ENCODE results near the gene PTCH2.

Gene PTCH2, protein sequence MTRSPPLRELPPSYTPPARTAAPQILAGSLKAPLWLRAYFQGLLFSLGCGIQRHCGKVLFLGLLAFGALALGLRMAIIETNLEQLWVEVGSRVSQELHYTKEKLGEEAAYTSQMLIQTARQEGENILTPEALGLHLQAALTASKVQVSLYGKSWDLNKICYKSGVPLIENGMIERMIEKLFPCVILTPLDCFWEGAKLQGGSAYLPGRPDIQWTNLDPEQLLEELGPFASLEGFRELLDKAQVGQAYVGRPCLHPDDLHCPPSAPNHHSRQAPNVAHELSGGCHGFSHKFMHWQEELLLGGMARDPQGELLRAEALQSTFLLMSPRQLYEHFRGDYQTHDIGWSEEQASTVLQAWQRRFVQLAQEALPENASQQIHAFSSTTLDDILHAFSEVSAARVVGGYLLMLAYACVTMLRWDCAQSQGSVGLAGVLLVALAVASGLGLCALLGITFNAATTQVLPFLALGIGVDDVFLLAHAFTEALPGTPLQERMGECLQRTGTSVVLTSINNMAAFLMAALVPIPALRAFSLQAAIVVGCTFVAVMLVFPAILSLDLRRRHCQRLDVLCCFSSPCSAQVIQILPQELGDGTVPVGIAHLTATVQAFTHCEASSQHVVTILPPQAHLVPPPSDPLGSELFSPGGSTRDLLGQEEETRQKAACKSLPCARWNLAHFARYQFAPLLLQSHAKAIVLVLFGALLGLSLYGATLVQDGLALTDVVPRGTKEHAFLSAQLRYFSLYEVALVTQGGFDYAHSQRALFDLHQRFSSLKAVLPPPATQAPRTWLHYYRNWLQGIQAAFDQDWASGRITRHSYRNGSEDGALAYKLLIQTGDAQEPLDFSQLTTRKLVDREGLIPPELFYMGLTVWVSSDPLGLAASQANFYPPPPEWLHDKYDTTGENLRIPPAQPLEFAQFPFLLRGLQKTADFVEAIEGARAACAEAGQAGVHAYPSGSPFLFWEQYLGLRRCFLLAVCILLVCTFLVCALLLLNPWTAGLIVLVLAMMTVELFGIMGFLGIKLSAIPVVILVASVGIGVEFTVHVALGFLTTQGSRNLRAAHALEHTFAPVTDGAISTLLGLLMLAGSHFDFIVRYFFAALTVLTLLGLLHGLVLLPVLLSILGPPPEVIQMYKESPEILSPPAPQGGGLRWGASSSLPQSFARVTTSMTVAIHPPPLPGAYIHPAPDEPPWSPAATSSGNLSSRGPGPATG

DNA sequence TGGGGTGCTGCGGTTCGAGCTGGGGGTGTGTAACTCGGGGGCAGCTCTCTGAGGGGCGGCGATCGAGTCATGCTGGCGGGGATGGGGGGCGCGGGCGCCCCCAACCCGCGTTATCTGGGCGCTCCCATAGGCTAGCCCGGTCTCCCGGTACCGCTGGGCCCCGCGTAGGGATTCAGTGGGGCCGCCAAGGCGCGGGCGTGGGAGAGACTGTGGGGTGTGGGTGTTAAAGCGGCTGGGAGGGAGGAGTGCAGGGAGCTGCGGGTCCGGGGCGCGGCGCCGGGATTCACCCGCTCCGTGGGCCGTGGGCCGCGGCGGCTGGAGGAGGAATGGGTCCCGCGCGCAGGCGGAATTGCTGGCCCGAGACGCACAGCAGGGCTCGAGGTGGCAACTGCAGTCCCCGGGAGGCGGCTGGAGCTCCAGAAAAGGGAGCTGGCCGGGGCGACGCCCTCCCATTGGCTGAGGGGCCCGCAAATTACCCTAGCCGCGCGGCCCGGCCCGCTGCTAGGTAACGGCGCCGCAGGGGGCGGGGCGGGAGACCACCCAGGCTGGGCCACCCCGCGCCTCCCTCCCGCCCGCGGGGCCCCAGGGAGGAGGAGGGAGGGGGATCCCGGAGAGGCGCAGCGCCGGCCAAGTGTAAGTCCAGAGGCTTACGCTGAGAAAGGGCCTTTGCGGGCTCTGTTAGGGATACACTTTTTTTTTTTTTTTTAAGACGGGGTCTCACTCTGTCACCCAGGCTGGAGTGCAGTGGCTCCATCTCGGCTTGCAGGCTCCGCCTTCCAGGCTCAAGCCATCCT, at the start of gene PTCH2:
Gene PTCH2, minus strand, starts transcription at position 392 of the 794 bp plus-strand sequence. Its CDS starts 321 bp downstream, at position 71.
- peak; percentile 60 for DNase-seq

DNA sequence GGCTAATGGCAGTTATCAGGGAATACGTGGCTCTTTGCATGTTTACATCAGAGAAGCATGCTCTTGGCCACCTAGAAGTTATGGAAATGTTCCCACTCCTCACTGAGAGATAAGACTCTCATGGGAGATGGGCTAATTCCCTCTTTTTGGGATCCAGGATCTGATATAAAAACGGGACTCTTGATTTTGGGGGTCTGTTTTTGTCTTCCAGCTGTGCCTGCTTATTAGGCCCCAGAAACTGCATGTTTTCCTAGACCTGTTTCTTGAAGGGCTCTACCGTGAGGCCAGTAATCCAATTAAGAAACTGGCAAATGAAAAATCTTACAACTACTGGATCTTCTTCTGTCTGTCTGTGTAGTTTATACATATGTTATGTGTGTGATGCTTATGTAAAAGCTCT, 47.0 kb upstream of the PTCH2 start:
- DNase-seq, result no peak

DNA sequence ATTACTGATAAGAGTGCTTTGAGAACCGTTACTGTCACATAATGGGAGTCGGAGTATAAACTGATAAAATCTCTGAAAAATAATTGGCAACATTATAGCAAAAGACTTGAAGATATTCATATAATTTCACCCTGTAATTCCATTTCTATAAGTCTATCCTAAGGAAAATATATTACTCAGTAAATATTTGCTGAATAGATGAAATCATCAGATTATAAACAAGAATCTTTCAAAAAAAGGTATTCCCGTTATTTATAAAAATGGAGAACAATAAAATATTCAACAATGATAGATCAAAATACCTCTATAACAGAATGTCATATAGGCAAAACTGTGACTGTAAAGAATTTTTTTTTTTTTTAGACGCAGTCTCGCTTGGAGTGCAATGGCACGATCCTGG, 42.4 kb upstream of the PTCH2 start:
- no peak for DNase-seq

DNA sequence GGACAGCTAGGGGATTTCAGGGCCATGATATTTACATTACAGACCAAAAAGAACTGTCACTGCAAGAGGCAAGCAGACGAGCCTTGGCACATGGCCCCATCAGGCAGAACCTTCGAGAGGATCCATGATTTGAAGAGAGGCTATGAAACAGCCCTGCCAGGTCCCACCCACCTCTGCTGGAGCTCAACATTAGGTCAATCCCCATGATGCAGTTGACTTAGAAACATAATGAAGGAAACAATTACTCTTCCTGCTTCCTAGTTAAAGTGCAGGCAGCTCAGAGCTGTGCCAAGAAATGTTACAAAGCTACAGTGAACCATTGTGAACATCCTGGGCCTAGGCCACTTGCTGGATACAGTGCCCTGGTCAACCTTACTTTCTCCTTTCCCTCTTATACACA, 41.7 kb upstream of the PTCH2 start:
- no peak for DNase-seq

DNA sequence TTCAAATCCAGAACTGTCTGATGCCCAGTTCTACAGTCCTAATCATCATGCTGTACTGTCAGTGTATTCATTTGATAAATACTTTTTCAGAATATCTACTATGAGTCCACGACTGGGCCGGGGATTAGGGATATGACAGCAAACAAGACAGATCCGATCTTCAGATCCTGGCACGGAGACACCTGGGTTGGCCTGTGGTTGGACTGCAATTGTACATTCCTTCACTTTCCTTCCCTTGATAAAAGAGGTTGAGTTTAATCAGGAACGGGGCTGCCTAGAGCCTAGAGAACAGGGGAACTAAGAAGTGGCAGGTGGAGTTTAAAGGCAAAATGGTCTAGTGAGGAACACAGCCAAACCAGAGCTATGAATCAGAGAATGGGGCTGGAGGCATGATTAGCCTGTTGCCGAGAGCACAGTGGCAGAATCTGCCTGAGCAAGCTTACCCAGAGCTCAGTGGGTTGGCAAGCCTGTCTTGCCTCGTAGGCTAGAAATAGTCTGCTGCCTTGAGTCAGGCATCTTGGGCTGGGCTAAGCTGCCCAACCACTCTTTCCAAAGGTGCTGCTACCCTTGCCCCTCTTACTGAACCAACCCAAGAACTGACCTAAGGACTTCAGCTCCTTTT, 38.1 kb upstream of the PTCH2 start:
- no peak for DNase-seq

DNA sequence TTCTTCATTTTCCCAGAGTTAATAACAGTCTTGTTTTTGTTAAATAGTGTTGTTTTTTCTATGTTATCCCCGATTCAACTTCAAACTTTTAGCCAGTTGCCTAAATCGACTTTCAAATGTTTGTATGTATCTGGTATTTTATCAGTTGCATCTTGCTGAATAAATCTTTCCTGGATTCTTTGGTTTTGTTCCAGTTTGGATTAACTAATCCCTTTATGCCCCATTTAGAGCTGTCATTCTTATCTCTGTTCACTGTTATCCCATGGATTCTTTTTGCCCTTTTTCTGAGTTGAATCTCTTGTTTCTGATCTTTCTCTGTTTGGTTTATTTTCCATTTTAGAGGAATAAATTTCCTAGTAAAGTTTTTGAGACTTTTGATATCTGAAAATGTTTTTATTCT, 31.1 kb upstream of the PTCH2 start:
- DNase-seq, result no peak

DNA sequence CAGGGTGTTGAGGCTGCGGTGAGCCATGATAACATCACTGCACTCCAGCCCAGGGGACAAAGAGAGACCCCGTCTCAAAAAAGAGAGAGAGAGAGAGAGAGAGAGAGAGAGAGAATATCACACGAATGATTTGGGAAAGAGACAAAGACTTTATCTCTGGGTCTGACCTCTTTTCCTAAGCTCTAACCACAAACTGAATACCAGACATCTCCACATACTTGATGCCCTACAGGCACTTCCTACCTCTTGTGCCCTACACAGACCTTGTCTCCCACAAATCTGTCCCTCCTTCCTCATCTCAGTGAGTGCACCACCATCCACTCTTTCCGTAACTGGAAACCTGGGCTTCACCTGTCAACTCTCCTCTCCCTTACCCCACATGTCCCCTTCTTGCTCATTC, 27.0 kb upstream of the PTCH2 start:
- no peak for DNase-seq

DNA sequence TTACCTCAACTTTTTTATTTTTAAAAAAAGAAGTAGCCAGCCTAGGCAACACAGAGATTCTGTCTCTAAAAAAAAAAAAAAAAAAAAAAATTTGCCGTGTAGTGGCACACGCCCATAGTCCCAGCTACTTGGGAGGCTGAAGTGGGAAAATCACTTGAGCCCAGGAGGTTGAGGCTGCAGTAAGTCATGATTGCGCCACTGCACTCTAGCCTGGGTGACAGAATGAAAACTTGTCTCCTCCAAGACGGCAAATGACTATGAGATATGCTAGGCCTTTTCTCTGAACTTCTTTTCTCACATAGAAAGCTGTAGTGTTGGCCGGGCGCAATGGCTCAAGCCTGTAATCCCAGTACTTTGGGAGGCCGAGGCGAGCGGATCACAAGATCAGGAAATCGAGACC, 24.7 kb upstream of the PTCH2 start:
- no peak for DNase-seq

DNA sequence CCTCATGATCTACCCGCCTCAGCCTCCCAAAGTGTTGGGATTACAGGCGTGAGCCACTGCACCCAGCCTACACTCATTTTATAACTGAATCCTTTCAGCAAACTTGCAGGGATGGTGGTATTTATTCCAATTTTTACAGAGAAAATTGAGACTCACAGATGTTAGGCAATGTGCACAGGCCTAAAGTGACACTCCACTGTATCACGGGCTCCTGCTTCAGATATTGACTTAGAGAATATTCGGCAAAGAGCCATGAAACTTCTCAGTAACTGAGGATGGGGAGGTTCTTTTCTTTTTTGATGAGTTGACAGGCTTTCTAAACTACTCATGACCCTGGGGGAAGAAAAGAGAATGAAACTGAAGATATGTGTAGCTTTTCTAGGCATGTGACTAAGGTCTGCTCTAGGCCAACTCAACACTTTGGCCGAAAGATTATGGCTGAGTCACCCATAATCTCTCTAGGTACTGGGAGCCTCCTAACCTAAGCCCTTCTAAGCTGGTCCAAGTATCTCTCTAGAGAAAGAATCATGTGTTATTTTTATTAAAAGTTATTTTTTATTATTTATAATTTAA, 19.9 kb upstream of the PTCH2 start:
- no peak for DNase-seq

DNA sequence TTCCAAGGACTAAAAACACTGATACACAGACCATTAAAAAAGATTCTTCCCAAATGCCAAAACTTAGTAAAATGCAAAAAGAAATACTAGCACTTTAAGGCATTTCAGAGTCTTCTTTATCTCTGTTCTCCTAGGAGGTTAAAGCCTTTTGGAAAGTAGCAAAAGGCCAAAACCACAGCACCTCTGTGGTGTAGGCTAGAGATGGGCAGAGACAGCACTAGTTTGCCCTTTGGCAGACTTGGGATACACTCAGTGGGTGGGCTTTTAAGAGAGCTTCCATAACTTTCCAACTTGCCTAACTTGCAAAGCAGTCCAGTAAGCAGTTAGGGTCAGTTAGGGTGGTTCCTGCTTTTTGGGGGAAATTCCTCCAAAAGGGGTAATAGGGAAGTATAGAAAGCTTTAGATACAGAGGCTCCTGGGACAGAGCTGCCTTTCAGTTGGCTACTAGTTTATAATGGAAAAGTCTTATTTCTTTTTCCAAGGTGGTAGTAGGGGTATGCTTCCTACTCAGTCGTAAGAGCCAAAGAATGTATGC, 17.9 kb upstream of the PTCH2 start:
- DNase-seq, result no peak

DNA sequence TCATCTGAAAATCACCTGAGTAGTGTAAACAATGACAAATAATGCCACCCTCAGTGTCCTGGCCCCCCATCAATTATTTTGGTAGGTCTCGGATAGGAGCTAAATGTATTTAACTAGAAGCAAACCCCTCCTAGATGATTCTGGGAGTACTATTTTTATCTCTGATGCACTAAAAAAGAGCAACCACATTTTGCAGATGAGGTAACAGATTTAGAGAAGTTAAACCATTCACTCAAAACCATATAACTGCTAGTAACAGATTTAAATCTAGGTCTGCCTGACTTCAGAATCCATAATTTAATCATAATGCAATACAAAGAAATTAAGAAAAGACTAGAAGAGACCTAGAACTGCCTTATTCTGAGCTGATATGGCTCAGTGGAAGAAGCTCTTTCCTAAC, 17.3 kb upstream of the PTCH2 start:
- DNase-seq, result no peak

DNA sequence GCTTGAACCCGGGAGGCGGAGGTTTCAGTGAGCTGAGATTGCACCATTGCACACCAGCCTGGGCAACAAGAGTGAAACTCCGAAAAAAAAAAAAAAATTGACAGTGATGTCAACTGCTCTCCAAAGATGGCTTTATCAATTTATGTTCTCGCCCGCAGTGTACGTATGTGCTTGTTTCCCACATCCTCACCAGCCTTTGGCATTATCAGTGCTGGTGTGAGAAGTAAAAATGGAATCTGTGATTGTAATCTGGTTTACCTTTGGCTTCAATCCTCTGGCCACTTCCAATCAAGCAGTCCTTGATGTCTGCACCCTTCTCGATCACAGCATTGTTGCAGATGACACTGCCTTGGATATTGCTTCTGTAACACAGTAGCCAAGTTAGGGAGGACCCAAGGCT, 14.4 kb upstream of the PTCH2 start:
- DNase-seq, result no peak

DNA sequence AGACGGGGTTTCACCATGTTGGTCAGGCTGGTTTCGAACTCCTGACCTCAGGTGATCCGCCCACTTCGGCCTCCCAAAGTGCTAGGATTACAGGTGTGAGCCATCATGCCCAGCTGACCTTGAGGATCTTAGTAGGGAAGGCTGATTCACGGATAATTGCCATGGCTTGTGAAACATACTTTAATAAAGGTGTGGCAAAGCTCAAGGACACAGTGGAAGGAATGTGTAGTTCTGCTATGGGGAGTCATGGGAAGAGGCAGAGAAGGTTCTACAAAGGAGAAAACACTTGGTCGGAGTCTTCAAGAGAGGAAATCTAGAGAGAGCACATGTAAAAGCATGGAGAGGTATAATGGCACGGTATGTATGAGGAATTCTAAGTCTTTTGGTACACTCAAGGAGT, 12.7 kb upstream of the PTCH2 start:
- no peak for DNase-seq

DNA sequence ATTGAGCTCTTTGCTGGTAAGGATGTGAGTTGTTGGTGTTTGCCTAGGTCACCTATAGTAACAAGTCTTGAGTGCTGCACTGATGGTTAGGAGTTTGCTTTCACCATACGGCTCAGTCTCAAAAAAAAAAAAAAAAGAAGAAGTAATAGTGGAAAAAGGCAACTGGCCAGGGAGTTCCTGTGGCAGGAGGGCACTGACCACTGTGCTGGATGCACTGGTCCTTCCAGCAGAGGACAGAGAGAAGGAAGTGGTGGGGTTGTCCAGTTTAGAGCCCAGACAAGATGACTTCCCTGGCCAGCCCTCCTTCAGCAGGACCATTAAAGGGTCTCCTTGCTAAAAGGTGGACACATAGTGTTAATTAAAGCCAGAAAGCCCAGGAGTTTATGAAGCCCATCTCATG, 11.9 kb upstream of the PTCH2 start:
- DNase-seq, result no peak

DNA sequence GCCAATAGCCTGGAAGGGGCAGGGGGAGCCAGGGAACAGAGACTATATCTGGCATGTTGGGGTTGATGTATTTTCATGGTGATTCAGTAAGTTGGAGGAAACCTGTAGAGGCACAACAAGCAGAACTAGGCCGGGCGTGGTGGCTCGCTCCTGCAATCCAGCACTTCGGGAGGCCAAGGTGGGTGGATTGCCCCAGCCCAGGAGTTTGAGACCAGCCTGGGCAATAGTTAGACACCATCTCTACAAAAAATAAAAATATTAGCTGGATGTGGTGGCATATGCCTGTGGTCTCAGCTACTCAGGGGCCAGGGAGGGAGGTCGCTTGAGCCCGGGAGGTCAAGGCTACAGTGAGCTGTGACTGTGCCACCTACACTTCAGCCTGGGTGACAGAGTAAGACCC, 10.1 kb upstream of the PTCH2 start:
- no peak for DNase-seq

DNA sequence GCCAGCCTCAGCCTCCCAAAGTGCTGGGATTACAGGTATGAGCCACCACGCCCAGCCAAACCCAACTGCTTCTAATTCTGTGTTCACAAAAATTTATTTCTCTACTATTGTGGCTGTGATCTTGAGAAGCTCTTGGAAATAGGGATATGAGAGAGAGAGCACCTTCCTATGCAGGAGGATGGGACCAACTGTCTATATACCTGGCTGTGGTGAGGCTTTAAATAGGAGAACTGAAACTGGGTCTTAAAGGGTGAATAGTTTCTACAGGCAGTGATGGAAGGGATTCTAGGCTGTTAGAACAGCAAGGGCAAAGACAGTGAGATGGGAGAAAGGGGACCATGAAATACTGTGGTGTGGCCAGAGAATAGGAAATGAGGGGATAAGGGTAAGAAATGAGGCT, 8.3 kb upstream of the PTCH2 start:
- no peak for DNase-seq

DNA sequence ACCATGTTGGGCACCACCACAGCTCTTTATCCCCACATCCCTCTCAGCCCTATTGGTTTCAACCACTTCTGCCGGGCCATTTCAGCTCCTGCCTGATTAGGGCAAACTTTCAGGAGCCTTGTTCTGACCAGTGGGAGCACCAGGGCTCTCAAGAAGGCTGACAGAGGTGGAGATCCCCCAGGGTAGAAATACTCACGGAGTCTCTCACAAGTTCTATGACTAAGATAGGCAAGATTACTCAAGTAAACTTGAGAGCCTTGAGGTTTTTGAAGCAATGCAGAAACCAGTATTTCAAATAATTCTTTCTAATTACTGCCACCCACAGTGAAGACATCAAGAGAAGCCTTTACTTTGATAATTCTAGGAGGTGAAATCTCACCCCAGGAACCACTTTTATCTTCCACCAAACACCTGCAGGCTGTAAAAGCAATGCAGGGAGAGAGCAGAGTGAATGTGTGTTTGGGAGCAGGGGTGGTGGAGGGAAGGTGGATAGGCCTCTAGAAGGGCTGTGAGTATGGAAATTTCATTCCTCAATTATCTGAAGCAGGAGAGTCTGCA, 6.6 kb upstream of the PTCH2 start:
- DNase-seq, result no peak

DNA sequence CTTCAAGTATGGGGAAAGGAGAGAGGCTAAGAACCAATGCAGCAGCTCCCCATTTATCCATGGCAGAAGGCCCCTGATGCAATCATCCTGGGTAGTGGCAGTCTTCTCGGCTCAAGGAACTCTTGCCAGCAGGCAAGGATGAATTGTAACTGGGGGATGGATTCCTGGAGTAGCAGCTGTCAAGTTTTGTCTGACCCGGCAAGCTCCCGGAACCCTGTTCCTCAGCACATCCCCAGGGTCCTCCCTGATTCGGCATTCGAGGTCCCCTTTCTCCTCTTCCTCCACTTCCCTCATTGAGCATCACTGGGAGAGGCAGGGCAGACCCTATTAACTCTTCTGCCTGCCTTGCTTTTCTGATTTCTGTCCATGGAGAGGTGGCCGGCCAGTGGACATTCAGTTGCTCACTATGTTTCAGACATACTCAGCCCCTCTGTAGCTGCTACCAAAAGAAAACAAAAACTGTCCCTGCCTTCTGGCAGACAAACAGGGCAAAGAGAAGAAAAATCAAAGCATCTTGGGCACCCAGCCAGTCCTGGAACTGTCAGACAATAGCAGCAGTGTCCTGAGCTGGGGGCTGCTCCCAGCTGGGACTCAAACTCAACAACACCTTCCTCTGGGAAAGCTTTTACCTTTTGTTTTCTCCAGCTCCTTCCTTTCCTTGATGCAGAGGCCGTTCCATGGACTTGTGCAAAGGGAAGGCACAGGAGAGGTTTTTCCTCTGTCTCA, 5.6 kb upstream of the PTCH2 start:
- DNase-seq, result no peak

DNA sequence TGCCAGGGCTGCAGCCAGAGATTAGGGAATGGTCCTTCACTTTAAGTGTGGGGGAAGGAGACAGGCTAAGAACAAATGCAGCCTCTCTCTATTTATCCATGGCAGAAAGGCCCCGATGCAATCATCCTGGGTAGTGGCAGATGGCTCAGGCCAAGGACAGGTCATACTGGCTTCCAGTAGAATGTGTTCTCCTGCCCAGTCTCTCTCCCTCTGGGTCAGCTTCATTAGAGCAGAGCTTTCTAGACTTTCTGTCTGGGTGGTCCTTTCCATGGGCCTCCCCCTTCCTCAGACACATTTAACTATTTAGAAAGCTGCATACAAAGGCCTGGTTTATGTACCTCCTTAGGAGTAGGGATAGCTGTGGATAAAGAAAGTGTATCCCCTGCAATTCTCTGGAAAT, 4.8 kb upstream of the PTCH2 start:
- no peak for DNase-seq

DNA sequence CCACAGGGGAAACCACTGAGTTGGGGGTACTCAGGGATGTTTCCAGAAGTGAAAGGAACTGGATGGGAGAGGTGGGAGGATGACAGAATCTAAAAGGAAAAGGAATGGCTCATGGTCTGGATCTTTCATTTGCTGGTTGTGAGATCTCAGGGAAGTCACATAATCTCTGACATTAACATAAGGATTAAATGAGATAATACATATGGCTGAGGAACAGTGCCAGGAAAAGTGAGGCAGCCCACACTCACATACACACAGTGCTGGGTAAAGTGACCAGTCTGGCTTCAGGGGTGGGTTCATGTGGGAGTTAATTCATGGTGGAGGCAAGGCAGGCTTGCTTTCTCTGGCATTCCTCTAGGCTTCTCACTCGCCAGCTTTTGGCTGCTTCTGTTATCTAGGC, 3.9 kb upstream of the PTCH2 start:
- DNase-seq, result no peak

DNA sequence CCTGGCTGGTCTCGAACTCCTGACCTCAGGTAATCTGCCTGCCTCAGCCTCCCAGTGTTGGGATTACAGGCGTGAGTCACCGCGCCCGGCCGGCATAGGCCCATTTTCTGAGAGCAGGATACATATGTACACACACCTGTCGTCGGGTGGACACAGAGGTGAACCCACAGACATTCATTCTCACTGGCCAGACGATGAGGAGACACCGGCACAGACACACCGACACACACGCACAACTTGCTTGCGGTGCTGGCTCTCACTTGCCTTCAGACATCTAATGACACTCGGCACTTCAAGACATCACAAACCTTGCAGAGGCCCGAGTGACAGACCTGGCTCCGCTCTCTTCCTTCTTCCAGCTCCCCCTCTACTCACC, 579 bp downstream of the PTCH2 start:
- DNase-seq, result no peak
